GM18511 (cell line): ENCODE data around the gene KRT35.

Experiments
- ATAC-seq: cut with Tn5 transposase; IDR thresholded peaks from one replicate; pipeline ENCODE4 v1.9.1; 2021; ENCODE audit warnings: mild to moderate bottlenecking, moderate library complexity; ENCODE audit not compliant: unreplicated experiment

KRT35 gene

DNA sequence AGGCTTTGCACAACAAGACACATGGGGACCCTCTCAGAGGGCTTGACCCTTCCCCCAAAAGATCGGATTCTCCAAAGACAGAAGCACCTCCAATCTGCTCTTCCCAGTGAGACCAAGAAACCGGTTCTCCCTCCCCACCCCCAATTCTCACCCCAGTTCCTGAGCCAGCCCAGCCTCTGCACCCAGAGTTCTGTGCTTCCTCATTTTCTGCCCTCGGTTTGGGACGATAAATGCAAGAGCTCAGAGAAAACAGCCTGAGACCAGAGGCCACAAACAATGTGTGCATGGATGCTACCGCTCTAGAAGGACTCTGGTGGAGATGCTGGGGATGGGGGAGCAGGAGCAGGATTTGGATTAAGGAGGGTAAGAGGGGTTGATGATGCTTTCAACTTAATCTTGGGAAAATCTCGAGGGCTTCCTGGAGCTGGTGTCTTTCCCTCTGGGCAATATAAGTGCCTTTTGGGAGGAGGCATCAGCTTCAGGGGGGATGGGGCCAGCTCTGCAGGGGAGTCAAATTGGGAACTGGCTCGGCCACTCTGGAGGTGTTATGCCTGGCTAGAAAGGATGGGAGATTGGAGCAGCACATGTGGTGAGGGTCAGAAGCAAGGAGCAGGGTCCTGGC, 31.7 kb upstream of the KRT35 start:
- no peak for ATAC-seq

DNA sequence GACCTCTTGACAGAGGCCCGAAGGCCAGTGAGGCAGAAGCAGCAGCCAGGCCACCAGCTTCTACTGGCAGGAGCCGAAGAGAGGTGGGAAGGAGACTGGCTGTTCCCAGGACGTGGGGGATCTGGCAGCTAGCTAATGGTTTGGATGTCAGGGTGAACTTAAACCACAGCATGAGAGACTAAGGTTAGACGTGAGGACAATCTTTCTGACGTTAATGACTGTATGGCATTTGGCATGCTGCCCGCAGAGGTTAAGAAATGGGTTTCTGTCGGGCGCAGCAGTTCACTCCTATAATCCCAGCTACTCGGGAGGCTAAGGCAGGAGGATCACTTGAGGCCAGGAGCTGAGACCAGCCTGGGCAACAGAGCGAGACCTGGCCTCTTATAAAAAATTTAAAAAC, 30.8 kb upstream of the KRT35 start:
- ATAC-seq = no peak

- no peak for ATAC-seq
Observed at GRCh38 chr17:41511116-41511515, 30.2 kb upstream of the KRT35 start.

- no peak for ATAC-seq
Observed at GRCh38 chr17:41510251-41511065, 29.5 kb upstream of the KRT35 start.

- ATAC-seq = no peak
Observed at GRCh38 chr17:41507315-41507880, 26.4 kb upstream of the KRT35 start.

DNA sequence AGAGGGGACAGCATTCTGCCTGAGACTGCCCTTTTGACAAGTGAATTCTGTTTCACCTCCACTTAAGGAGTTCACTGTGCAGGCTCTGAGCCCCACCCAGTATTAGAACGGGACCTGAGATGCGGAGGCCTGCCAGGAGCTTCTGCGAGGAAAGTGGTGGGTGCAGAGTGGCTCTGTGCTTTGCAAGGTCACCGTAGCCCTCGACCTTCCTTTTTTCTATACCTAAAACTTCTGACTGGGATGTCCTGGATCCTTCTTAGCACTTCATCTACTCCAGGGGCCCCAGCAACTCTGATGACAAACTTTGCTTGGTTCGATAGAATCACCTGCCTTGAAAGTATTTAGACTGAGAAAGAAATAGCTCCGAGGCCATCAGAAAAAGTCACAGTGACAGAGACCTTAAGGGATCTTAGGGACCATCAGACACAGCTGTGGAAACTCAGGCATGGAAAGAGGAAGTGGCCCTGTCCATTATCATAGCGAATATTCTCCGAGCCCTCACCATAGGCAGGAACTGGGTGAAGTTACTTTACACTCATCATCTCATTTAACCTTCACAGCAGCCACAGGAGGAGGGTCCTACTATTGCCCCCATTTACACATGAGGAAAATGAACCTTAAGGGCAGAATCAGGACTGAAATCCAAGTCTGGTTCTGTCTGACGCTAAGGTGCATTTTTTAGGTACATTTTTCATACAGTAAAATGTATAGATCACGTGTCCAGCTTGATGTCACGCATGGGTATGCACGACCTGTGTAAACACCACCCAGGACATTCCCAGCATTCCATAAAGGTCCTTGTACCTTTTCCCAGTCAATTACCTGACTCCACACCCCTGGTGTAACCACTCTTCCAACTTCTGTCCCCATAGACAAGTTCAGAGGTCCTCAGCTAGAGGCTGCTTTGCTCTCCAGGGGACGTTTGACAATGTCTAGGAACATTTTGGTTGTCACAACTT, 25.1 kb upstream of the KRT35 start:
- ATAC-seq = no peak

GRCh38 chr17:41505007-41505808, 24.3 kb upstream of the KRT35 start, which contains the start of gene KRT13:
KRT13 (minus strand) TSS chr17:41505612; CDS start chr17:41505550, 62 bp downstream.
- ATAC-seq = no peak

GRCh38 chr17:41504246-41504977, 23.5 kb upstream of the KRT35 start:
- no peak for ATAC-seq

DNA sequence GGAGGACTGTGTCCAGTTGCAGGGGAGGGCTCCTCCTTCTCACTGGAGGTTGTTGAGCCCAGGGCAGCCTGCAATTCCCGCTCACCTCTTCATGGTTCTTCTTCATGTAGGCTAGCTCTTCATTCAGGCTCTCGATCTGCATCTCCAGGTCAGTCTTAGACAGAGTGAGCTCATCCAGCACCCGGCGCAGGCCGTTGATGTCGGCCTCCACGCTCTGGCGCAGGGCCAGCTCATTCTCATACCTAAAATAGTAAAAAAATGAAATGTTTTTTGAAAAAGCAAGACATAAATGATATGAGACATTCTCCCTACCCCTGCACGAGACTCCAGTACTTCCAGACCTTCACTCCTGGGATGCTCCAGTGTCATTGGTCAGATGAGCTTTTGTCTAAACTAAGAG, 22.3 kb upstream of the KRT35 start:
- no peak for ATAC-seq

- ATAC-seq = no peak
Observed at GRCh38 chr17:41500131-41500911, 19.4 kb upstream of the KRT35 start.

DNA sequence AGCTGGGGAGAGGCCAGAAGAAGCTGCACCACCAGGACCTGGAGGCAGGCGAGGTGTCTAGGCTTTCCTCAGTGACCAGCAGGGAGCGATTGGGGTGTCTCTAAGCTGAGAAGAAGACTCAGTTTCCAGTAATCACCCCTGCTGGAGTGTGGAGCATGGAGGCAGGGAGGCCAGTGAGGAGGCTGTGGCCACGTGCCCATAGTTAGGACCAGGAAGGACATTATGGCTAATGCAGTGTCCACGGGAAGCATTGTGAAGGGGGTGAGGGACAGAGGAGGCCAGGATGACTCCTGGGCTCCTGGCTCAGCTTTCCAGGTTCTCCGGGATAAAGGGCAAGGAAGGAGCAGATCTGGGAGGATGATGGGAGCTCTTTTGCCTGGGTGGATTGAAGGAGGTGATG, 18.8 kb upstream of the KRT35 start:
- ATAC-seq = no peak

DNA sequence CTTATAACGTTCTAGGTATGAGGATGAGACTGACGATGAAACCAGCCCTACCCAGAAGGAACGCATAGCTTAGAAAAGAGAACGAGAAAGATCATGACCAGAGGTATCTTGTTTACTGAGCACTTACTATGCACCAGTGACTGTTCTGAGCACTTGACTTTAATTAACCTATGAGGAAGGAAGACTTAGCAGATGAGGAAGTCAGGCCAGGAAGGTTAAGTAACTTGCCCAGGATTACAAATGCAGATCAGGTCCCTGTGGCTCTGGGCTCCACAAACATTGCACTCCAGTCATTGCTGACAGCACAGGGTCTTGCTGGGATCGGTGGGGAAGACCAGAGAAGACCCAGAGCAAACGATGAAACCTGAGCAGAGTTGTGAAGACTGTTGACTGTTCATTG, 17.3 kb upstream of the KRT35 start:
- ATAC-seq = no peak

GRCh38 chr17:41496803-41497484, 16.0 kb upstream of the KRT35 start:
- ATAC-seq = peak; percentile 75

GRCh38 chr17:41494524-41494923, 13.6 kb upstream of the KRT35 start:
- ATAC-seq = no peak

DNA sequence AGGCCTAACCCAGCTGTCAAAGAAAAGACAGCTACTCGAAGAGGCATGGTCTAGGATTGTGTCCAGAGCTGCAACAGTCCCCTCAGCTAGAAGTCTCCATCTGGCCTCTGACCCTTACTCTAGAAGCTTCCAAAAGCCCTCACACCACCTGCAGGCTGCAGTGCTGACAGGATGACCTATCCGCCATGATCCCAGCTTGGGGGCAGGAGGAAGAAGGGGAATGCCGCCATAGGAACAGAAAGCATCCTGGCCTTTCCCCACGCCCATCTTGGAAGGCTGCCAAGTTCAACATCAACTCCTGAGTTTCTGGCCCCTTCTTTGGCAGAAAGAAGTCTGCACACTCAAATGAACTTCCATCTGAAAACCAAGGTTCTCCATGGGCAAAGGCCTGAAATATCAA, 11.8 kb upstream of the KRT35 start:
- ATAC-seq = no peak

- ATAC-seq = no peak
Observed at GRCh38 chr17:41492351-41492750, 11.4 kb upstream of the KRT35 start.

- no peak for ATAC-seq
Observed at GRCh38 chr17:41491476-41491875, 10.5 kb upstream of the KRT35 start.
